ENCODE data around the gene GLOD5. TPM values are rescaled to one million over a fixed set of nuclear protein-coding genes. Genes with fewer than 3 reads are reported as not detected.

Gene GLOD5
- not detected in 2 replicates for total RNA-seq
- polyA plus RNA-seq: not detected in 2 replicates

GRCh38 chrX:48761674-48762471, at the start of gene GLOD5:
Gene GLOD5, plus strand, starts transcription at chrX:48761747. Its CDS starts 44 bp downstream, at chrX:48761791.
- Histone ChIP-seq H3K27ac (no peak within 1 kb of the TSS), H3K36me3 (no peaks in the 10 kb centered on the region), H3K4me3 (no peak within 1 kb of the TSS), H3K4me1 (ENCODE audit: low read depth) (no peaks in the 10 kb centered on the region), H3K27me3 (no peaks in the 10 kb centered on the region), H3K9me3 (ENCODE audit: low read depth) (peaks cover 2% of the 10 kb centered on the region)
- peak; percentile 10 to 41 for DNase-seq (ENCODE audit: low read depth in 1 of 2, low spot score in 1 of 2)
- TF ChIP-seq, protein P1, sequence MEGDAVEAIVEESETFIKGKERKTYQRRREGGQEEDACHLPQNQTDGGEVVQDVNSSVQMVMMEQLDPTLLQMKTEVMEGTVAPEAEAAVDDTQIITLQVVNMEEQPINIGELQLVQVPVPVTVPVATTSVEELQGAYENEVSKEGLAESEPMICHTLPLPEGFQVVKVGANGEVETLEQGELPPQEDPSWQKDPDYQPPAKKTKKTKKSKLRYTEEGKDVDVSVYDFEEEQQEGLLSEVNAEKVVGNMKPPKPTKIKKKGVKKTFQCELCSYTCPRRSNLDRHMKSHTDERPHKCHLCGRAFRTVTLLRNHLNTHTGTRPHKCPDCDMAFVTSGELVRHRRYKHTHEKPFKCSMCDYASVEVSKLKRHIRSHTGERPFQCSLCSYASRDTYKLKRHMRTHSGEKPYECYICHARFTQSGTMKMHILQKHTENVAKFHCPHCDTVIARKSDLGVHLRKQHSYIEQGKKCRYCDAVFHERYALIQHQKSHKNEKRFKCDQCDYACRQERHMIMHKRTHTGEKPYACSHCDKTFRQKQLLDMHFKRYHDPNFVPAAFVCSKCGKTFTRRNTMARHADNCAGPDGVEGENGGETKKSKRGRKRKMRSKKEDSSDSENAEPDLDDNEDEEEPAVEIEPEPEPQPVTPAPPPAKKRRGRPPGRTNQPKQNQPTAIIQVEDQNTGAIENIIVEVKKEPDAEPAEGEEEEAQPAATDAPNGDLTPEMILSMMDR (IDR thresholded peaks at IDR 0.05; ENCODE audit: low read depth, low read length): no peak

DNA sequence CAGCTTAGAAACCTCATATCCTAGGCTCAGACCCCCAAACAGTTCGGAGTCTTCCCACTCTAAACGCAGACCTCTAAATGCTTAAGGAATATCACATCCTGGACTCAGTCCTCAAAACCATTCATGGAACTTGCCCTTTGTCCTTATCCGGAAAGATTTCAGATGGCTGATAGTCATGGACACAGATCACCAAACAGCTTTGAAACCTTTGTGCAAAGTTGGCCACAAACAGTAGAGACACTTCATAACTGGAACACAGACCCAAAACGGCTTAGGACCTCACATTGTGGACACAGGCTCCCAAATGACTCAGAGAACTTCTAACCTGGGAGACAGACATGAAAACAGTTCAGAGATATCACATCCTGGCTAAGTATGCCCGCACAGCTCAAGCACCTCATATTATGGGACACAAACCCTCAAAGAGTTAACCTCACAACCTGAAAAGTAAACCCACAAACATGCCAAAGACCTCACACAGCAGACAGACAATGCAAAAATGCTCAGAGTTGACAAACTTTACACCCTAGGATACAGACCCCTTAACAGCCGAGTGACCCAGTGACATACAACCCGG, 49.5 kb upstream of the GLOD5 start:
- Histone ChIP-seq H3K9me3 (ENCODE audit: low read depth) (no peaks in the 10 kb centered on the region), H3K27ac (no peak overlapping the region), H3K4me3 (no peak overlapping the region), H3K36me3 (no peaks in the 10 kb centered on the region), H3K4me1 (ENCODE audit: low read depth) (no peaks in the 10 kb centered on the region), H3K27me3 (no peaks in the 10 kb centered on the region)
- DNase-seq (ENCODE audit: low read depth in 1 of 2, low spot score in 1 of 2): no peak
- TF ChIP-seq, protein P1 (IDR thresholded peaks at IDR 0.05; ENCODE audit: low read depth, low read length): no peak

DNA sequence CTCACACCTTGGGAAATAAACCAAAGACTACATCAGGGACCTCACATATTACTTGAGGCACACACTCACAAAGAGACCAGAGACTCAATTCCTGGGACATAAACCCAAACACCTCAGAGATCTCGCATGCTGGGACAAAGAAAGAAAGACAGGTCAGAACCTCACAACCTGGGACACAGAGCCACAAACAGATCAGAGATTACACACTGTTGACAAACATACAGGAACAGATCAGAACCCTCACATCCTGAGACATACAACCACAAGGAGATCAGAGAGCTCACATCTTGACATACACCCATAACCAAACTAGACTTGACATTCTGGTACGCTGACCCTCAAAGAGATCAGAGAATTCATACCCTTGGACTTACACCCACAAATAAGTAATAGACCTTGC, 47.7 kb upstream of the GLOD5 start:
- Histone ChIP-seq H3K4me1 (ENCODE audit: low read depth) (no peaks in the 10 kb centered on the region), H3K27ac (no peak overlapping the region), H3K27me3 (no peaks in the 10 kb centered on the region), H3K4me3 (no peak overlapping the region), H3K36me3 (no peaks in the 10 kb centered on the region), H3K9me3 (ENCODE audit: low read depth) (no peaks in the 10 kb centered on the region)
- TF ChIP-seq, protein P1 (IDR thresholded peaks at IDR 0.05; ENCODE audit: low read depth, low read length): no peak
- no peak for DNase-seq (ENCODE audit: low read depth in 1 of 2, low spot score in 1 of 2)

- H3K4me3 ChIP-seq: no peak overlapping the region
- no peak overlapping the region for H3K27ac ChIP-seq
- DNase-seq (ENCODE audit: low read depth in 1 of 2, low spot score in 1 of 2): no peak
- TF ChIP-seq, protein P1 (IDR thresholded peaks at IDR 0.05; ENCODE audit: low read depth, low read length): no peak
- H3K4me1 ChIP-seq (ENCODE audit: low read depth): no peaks in the 10 kb centered on the region
- no peaks in the 10 kb centered on the region for H3K36me3 ChIP-seq
- no peaks in the 10 kb centered on the region for H3K9me3 ChIP-seq (ENCODE audit: low read depth)
- H3K27me3 ChIP-seq: no peaks in the 10 kb centered on the region
Measured at GRCh38 chrX:48714573-48714972, 47.0 kb upstream of the GLOD5 start.

GRCh38 chrX:48715072-48715471, 46.5 kb upstream of the GLOD5 start:
- peak in 1 of 2 donors; percentile 16 for DNase-seq (ENCODE audit: low read depth in 1 of 2, low spot score in 1 of 2)
- no peaks in the 10 kb centered on the region for H3K27me3 ChIP-seq
- TF ChIP-seq, protein P1 (IDR thresholded peaks at IDR 0.05; ENCODE audit: low read depth, low read length): no peak
- no peak overlapping the region for H3K4me3 ChIP-seq
- no peaks in the 10 kb centered on the region for H3K4me1 ChIP-seq (ENCODE audit: low read depth)
- no peak overlapping the region for H3K27ac ChIP-seq
- H3K36me3 ChIP-seq: no peaks in the 10 kb centered on the region
- H3K9me3 ChIP-seq (ENCODE audit: low read depth): no peaks in the 10 kb centered on the region
